Measurements from ENCODE around the gene MLEC. TPM values are rescaled to one million over a fixed set of nuclear protein-coding genes. Genes with fewer than 3 reads are reported as not detected.

Gene MLEC
- polyA plus RNA-seq, 1 donor, result 193 TPM

DNA sequence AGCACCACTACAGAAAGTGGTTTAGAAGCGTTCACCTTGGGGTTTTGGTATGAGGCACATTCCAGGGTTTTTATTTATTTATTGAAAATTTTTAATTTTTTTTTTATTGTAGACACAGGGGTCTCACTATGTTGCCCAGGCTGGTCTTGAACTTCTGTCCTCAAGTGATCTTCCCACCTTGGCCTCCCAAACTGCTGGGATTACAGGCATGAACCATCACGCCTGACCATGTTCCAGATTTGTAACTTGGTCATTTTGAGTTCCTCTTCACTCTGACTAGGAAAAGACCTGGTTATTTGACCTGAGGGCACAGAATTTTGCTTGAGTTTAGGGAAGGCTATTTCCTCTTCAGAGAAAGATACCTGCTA lies 3.1 kb downstream of the MLEC start:
- no peak for DNase-seq

DNA sequence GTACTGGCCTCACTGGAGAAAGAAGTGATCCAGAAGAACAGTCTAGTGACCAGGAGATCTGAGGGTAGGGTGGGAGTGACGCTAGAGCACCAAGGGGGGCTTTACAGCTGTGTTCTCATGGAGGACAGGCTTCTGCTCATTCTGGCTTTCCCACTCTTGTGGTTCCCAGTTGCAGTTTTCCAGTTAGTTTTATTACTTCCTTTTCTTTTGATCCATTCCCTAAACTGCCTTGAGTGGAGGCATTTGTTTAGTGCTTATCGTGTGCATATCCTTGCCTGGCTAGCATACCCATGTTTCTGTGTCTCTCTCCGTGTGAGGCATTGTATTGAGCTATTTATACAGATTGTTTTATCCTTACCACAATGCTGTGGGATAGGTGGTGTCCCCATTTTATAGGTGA lies 4.0 kb downstream of the MLEC start:
- no peak for DNase-seq

DNA sequence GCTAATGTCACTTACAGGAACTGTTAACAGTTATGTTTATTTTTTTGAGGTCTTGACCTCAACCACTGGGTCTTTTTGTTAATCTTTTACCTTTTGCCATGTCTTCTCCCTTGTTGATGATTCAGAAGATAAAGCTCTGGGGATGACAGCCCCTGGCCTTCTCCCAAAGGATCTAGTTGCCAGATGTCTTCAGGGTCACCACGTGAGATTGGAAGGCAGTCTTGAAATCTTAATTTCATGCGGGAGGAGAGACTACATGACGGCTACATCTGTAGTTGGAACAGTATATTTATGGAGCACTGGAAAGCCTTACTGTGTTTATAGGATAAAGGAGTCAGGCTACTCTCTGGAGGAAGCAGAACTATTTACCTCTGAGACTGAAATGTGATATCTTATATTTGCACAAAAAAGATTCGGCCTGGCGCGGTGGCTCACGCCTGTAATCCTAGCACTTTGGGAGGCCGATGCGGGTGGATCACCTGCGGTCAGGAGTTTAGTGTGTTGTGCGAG lies 5.6 kb downstream of the MLEC start:
- no peak for DNase-seq

DNA sequence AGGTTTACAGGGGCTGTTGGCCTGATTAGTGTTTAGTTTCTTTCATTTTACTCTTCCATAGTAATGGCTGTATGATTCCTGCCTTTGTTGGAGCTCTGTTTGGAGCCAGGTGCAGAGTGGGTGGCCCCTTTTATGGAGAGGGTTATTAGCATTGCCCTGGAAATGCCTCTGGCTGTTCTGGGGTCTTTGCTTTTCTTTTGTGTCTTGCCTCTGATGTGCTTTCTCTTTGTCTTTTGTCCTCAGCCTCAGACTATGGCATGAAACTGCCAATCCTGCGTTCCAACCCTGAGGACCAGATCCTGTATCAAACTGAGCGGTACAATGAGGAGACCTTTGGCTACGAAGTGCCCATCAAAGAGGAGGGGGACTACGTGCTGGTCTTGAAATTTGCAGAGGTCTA lies 6.9 kb downstream of the MLEC start:
- DNase-seq, result no peak

DNA sequence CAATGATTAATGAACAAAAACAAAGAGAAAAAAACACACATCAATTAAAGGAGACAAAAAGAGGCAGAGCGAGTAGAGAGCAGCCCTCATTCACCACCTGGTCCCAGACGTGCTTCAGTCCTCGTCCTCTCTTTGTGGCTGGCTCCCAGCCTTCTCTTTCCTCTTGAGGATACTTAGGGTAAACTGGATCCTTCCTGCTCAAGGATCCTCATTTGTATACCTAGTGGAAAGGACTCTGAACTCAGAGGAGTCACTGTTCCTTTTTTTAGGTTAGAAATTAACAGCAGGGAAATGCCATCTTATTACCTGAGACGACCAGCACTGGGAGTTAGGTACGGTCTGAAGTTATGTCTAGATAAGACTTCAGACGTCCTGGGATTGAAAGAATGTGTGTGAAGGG lies 9.7 kb downstream of the MLEC start:
- no peak for DNase-seq

DNA sequence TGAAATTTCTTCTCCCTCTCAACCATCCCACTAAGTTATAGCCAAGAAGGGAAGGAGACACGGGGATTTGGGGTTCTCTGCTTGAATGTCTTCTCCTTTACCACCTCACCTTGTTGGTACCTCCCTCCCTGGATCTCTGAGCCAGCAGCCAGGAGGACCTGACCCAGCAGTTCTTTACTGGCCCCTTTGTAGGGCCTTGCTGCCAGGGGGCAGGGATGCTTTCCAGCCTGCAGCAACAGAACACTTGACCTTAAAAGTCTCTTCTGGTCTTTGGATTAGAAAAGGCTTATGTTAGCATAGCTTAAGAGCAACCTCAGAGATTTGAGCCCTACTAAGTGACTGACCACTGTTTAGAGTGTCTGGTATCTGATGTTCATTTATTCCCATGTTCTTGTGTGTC lies 10.4 kb downstream of the MLEC start:
- no peak for DNase-seq

DNA sequence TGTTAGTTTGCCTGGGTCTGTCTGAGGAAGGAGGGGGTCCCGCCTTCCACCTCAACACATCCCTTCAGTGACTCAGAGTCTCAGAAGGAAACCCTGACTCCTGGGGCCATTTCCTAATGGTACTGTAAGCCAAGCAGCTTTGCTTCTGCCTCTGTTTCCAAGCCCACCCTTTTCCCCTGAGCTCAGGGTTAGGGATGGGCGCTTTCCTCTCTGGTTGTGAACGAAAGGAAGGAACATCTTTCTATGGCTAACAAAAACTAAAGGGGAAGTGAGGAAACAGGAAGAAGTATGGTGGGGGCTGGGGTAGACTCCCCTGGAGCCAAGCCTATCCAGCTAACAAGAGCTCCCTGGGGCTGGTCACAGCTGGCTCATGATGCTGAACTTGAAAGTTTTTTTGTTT lies 11.7 kb downstream of the MLEC start:
- DNase-seq, result no peak

DNA sequence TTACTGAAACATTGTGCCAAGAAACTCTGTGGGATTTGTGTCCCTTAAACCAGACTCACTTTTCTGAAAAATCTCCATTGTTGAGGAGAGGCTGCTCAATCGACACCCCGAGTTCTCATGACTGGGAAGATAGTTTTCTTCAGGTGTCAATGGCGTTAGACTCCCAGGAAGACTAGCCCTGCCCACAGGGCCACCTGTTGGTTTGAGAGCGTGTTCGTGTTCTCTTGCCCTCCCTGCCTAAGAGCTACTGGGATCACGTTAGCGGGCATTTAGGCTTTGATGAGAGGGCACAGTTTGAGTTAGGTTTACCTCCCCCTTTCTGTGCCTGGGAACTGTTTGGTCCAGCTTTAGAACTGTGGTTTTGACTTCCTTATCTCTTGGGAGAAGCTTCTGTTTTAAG lies 12.6 kb downstream of the MLEC start:
- DNase-seq, result no peak

DNA sequence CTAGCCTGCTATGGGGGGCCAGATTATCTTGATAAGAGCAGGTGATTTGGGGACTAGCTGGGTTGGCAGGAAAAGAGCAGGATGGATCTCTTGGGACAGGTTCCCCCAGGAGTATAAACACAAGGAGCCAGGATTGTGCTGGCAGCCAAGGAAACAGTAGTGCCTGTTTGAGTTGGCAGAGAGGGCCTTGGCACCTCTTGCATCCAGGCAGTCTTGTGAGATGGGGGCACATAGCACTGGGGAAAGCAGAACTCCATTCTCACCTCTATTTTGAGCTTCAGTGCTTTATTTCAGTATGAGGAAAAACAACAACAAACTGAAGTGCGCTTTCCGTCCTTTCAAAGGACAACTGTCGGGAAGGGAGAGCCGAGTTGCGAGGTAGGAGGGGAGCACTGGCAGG lies 13.9 kb downstream of the MLEC start:
- no peak for DNase-seq

DNA sequence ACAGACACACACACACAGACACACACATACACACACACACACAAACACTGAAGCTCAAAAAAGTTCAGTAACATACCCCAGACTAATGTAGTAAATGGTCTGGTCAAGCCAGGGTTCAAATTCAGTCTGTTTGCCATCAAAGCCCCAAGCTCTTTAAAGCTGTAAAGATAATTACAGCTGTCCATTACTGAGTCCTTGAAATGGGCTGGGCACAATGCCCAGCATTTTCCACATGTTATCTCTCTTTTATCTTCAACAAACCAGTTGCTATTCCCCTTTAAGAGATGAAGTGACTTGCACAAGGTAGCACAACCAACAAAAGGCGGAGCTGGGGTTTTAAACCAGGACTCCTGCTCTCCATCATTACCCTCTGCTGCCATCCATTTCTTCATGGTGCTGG lies 15.7 kb downstream of the MLEC start:
- DNase-seq, result no peak

DNA sequence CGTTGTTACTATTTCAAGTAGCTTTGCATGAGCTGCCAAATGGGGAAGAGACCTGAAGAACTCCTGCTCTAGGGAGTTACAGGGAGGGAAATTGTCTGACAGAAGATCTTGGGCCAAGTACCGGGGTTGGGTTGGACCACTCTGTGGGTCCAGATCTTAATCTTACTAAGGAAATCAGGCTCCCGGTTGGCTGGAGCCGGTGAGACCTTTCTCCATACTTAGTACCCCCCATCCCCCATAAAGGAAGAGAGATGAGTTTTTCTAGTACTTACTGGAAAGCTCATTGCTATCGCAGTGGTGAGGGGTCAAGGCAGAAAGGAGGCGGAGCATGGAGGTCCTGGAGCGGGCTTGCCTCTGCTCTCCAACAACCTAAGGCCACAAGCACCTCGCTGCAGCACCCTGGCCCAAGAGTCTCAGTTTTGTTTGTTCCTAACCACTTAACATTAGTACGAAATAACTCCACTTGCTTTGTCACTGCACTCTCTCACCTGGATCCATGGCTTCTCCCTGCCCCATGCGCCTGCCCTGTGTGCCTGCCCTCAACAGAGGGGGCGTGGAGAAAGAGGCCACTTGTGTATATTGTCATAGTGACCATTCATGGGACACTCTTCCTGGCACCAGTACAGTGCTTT lies 16.5 kb downstream of the MLEC start:
- no peak for DNase-seq

DNA sequence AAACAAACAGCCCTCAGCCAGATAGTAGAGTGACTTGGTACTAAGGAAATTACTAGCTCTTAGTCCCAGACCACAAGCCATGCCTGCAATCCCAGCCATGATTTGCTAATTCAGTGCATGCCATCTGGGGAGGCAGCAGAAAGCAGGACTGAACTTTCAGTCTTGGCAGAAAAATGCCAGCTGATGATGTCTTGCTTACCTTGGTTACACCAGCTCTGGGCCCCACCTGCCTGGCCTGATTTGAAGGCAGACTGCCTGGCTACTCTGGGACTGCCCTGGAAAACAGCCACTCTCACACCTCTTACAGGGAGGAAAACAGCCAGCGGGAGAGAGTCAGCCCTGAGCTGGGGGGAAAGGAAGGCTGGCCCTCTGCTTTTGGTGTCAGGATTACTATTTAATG lies 18.7 kb downstream of the MLEC start:
- DNase-seq, result no peak

DNA sequence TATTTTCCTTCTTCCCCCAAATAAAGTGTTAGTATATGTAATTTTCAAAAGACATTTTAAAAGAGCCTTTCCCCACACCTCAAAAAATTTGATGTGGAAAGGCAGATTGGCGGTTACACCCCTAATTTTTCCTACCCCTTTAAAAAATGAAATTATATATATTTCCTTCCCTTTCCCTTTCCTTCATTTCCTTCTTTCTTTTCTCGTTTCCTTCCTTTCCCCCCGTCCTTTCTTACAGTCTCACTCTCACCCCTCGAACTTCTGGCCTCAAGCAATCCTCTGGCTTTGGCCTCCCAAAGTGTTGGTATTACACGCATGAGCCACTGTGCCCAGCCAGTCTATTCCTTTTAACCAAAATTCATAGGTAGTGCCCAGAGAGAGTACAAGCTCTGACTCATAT lies 19.1 kb downstream of the MLEC start:
- DNase-seq, result no peak

DNA sequence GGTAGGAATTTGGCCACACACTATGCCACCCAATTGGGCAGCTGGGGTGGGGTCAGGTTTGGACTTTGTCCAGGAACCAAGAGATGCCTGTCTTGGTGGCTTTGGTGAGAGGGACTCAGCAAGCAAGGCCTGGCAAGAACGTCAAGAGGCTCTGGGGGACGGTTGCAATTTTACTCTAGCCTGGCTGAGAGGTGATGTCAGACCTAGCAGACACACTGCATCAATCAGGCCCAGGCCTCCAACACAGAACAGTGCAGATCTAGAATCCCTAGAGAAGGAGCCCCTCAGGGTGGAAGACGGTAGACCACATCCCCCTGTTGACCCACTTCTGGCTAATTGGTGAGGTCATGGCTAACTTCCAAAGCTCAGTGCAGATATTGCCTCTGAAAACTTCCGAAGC lies 21.7 kb downstream of the MLEC start:
- DNase-seq, result no peak

DNA sequence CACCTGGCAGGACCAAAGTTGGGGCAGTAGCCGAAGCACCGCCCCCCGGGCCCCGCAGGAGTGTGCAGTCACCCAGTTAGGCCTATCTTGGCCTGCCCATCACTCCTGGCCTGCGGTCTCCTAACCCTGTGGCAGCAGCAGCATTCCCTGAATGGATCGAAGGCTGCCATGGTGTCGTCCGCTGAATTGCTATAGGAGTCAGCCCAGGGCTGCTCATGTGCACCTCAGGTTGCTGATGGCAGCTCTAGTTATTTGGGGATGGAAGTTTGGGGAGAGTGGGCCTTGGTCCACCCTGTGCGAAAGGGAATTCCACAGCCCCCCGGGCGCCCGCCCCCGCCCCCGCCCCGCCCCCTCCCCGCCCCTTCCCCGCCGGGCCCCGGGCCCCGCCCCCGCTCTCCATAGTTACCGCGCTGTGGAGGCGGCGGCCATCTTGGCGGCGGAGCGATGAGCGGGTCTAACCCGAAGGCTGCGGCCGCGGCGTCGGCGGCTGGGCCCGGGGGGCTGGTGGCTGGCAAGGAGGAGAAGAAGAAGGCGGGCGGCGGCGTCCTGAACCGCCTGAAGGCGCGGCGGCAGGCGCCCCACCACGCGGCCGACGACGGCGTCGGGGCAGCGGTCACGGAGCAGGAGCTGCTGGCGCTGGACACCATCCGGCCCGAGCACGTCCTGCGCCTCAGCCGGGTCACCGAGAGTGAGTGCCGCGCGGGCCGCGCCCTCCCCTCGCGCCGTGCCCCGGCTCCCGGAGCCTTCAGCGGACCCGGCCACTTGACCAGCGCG lies 23.3 kb downstream of the MLEC start, which contains the start of gene UNC119B:
UNC119B (plus strand) TSS at position 428 of the 774 bp plus-strand sequence; CDS start at position 445, 17 bp downstream.
- DNase-seq, result peak; percentile 66

DNA sequence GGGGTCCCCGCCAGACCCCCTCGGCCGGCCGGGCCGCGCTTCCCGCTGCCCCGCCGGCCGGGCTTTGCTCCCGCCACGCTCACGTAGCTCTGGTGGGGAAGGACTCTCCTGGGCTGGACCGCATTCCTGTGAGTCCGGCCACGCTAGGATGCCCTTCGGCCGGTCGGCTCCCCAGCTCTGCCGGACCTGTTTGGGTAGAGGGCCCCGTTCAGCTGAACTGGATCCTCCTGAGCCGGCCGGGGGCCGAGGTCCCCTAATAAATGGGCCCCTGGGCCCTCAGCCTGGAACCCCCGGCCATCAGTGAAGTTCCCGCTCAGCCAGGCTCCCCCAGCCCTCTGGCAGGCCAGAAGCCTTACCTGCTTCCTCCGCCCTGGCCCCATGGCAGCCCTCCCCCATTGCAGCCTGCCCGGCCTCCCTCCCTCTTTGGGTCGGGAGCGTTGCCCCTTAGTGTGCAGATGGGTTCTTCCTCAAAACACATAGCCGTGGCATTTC lies 23.9 kb downstream of the MLEC start:
- DNase-seq, result peak; percentile 32

DNA sequence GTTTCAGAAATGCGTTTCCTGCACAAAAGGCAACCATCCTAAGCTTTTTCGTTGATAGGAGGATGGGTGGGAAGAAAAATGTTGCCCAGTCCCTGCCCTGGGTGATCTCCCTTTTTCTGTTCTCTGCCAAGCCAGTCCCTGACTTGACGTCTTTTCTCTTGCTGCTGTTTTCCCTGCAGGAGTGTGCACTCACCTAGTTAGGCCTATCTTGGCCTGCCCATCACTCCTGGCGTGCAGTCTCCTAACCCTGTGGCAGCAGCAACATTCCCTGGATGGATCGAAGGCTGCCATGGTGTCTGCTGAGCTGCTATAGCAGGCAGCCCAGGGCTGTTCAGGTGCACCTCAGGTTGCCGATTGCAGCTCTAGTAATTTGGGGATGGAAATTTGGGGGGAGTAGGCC lies 24.5 kb downstream of the MLEC start:
- DNase-seq, result no peak

DNA sequence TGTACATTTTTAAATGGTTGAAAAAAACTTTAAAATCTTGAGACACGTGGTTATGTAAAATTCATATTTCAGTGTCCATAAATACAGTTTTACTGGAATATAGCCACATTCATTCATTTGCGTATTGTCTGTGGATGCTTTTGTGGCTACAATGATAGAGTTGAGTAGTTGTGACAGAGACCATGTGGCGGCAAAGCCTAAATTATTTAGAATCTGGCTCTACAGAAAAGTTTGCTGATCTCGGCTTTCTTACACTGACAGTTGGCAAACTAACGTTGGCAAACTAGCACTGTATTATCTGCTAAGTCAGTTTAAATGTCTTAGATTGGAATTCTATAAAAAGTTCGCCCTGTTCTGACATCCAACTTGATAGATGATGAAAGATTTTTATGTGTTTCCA lies 25.7 kb downstream of the MLEC start:
- no peak for DNase-seq

DNA sequence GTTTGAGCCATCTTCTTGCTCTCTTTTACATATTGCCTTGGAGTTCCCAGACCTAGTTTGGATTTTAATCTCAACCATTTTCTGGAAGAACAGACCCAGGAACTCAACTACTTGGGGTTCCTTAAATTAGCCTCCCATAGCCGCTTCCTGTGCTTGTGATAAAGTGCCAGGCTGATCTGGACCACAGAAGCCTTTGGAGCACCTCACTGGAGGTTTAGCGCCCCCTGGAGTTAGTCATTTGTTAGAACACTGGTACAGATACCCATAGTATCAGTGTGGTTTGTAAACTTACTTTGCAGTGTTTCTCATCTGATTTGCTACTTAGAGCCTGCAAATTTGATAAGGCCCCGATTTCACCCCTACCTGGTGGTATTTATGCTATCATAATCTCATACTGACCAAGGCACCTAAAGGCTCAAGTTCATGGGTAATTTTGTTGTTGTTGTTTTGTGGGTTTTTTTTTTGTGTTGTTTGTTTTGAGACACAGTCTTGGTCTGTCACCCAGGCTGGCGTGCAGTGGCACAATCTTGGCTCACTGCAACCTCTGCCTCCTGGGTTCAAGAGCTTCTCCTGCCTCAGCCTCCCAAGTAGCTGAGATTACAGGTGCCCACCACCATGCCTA lies 27.0 kb downstream of the MLEC start:
- DNase-seq, result peak; percentile 78

DNA sequence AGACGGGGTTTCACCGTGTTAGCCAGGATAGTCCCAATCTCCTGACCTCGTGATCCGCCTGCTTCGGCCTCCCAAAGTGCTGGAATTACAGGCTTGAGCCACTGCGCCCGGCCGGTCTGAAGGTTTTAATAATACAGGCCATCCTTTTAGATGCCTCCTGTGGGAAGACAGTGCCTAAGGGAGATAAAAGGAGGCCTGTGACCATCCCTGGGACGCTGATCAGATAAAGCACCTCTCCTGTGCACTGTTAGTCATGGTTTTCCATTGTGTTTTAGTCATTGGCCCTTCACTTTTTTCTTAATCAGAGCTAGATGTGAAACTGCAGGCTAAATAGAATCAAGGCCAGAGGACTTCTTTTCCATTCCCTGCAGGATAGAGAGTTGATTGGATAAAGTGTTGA lies 31.1 kb downstream of the MLEC start:
- no peak for DNase-seq

DNA sequence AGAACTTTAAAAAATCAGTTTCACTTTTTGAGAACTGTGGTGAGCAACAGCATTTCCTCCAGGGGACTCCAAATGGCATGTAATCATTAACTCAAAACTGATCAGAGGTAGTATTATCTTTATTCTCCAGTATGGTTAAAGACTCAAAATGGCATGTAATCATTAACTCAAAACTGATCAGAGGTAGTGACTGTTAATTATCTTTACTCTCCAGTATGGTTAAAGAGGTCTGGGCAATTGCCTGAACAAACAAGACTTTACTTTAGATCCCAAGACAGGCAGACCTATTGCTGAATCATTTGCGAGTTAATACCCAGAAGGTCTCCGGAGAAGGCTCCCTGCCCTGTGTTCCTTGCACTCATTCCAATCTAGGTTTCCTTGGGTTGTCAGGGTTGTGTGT lies 32.1 kb downstream of the MLEC start:
- DNase-seq, result no peak

DNA sequence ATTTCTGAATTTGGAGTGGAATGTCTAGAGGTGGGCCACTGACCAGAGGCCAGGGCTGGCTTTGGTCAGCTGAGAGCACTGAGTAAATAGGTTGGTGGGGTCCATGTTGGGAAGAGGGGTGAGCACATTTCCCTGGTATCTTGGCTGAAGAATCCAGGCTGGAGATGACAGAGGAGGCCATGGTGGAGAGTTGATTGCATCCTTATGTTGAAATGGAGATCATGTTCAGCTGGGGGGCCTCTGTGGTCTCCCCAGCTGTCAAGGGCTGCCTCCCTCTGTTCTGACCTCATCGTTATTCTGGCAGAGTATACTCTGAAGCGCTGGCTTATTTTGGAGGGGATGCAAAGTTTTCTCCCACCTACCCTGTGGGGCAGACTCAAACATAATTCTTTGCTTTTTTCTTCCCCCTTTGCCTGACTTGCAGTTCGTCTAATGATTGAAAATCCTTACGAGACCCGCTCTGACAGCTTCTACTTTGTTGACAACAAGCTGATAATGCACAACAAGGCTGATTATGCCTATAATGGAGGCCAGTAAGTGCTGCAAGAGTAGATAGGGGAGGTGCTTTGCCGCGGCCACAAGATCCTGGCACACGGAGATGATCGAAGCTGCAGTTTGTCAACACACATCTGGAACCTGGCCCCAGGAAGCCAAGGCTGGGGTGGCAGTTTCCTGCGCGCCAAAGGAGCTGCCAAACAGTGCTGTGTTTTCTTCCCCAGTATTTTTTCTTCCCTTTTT lies 32.7 kb downstream of the MLEC start:
- no peak for DNase-seq
